ENCODE data around the gene ZNF688. TPM values are rescaled to one million over a fixed set of nuclear protein-coding genes. Genes with fewer than 3 reads are reported as not detected.
A peak's percentile ranks its signal among the peaks of the same experiment; 100 is the strongest.

The ZNF688 gene
- total and polyA plus RNA-seq, 9 of the 15 experiments (the other 6 are each of a cell fraction or from before 2014, with no cell fraction given), result 0.48 to 12.9 (median 4.5) TPM

DNA sequence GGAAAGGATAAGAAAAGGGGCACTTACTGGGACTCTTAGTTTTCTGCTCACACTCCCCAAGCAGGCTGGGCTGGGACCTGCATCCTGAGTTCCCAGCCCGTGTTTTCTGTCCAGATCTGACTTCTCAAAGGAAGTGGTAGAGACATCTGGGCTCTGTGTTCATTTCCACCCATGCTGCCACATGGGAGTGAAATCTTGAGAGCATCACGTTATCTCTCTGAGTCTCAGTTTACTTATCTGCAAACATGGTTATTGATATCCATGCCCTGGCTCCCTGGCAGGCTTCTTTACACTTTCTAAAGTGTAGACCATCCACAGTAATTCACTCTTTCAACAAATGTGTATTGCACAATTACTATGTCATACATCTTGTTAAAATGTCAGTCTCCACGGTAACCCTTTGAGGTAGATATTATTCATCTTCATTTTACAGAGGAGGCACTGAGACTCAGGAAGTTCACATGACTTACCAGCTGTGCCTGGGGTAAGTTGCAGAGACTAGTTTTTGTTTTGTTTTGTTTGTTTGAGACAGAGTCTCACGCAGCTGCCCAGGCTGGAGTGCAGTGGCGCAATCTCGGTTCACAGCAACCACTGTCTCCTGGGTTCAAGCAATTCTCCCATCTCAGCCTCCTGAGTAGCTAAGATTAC is 3.4 kb downstream of the ZNF688 start (continued):
- TF ChIP-seq SOX6 (IDR thresholded peaks at IDR 0.05) (no peak), CBFA2T3 (IDR thresholded peaks at IDR 0.05) (0 out of 2 replicates have a peak, but pooled peaks have one; percentile 7), ZNF551 (CRISPR knock-in tag; IDR thresholded peaks at IDR 0.05) (no peak), MAZ (CRISPR knock-in tag; conservative IDR thresholded peaks at IDR 0.05 in 1 of 2, IDR thresholded peaks at IDR 0.05 in 1 of 2) (no peak), EWSR1 (IDR thresholded peaks at IDR 0.05; ENCODE audit: borderline replicate concordance, low read depth, partially characterized antibody) (no peak), MTA3 (IDR thresholded peaks at IDR 0.05; ENCODE audit: borderline replicate concordance) (no peak), TRIM24 (IDR thresholded peaks at IDR 0.05) (no peak), U2AF1 (optimal IDR thresholded peaks at IDR 0.05; ENCODE audit: low read depth, low read length) (no peak)

DNA sequence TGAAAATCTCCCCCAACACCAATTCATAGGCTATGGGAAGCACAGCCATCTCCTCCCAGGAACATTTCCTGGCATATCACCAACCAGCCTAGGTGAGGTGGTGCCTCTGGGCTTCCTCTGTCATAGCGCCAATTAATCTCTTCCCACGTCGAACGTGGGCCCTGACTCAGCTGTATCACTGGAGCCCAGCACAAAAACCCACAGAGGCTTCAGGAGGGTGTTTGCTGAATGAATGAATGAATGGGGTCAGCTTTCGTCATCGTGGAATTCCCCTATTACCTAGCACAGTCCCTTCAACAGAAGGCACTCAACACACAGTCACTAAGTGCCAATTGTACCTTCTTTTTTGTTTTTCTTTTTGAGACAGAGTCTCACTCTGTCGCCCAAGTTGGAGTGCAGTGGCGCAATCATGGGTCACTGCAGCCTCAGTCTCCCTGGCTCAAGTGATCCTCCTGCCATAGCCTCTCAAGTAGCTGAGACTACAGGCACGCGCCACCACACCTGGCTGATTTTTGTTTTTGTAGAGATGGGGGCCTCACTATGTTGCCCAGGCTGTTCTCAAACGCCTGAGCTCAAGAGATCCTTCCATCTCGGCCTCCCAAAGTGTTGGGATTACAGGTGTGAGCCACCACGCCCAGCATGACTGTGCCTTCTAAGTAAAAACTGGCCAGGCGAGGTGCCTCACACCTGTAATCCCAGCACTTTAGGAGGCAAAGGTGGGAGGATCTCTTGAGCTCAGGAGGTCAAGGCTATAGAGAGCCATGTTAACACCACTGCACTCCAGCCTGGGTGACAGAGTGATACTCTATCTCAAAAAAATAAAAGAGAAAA is 4.1 kb downstream of the ZNF688 start:
- no peak for FAIRE-seq
- TF ChIP-seq ZNF766 (CRISPR knock-in tag; conservative IDR thresholded peaks at IDR 0.05) (no peak), NCOA6 (IDR thresholded peaks at IDR 0.05) (no peak), NFIC (IDR thresholded peaks at IDR 0.05) (0 out of 2 replicates have a peak, but pooled peaks have one; percentile 6), POLR3A (IDR thresholded peaks at IDR 0.05; ENCODE audit: borderline replicate concordance, extremely low read depth, insufficient read depth, insufficient read length) (no peak), ZNF589 (CRISPR knock-in tag; IDR thresholded peaks at IDR 0.05; ENCODE audit: low read depth) (no peak), ZNF24 (IDR thresholded peaks at IDR 0.05) (peak; percentile 57; the same call in 1 of the 2 replicates), NFATC3 (IDR thresholded peaks at IDR 0.05) (no peak)
- no peaks in the 10 kb centered on the region for H3K9me3 ChIP-seq (replicated peaks; ENCODE audit: control insufficient read depth, insufficient read depth, low read depth, low read length)
- H3K36me3 ChIP-seq (ENCODE audit: control insufficient read depth, insufficient read depth, low read length), result no peaks in the 10 kb centered on the region
- no TSS peak for BruUV-seq (replicated peaks)
- peaks cover 8% of the 10 kb centered on the region for H3K79me2 ChIP-seq (ENCODE audit: control insufficient read depth, insufficient read depth, low read length)
- H3K4me3 ChIP-seq, result no peak overlapping the region
- intact Hi-C loops (cut with micrococcal nuclease), result no loop called here
- ATAC-seq, result no peak
- no peak overlapping the region for H3K27ac ChIP-seq (ENCODE audit: extremely low read depth, low read depth, low read length)
- WGBS (ENCODE audit: insufficient coverage, low coverage, missing lambda C conversion rate), result 58% methylated on average over 14 of the region's 14 CpGs
- CTCF ChIA-PET (ENCODE audit: low intra/inter-chr PET ratio), result no interaction called here
- no peak for DNase-seq (ENCODE audit: extremely low read depth in 1 of 4, low spot score in 3 of 4)
- H3K27me3 ChIP-seq (ENCODE audit: control insufficient read depth in 2 of 2, insufficient read depth in 2 of 2, low read length in 2 of 2), result no peaks in the 10 kb centered on the region
- no peak overlapping the region for H3K4me2 ChIP-seq (ENCODE audit: insufficient read depth, low read length)
- H4K20me1 ChIP-seq (replicated peaks; ENCODE audit: control insufficient read depth, insufficient read depth, low read length), result no peaks in the 10 kb centered on the region
- no peak overlapping the region for H3K9ac ChIP-seq (ENCODE audit: insufficient read depth in 1 of 2, low read depth in 2 of 2, low read length in 2 of 2)
- peaks cover 11 to 25% of the 10 kb centered on the region in 2 experiments for H3K4me1 ChIP-seq (replicated peaks in 1 of 2; ENCODE audit: control insufficient read depth in 2 of 2, insufficient read depth in 2 of 2, low read length in 2 of 2)
- POLR2A ChIA-PET, result interaction anchor here (0.9 to 1.7 kb wide), 5 partner anchors 10 to 137 kb away, joined by 3 to 9 read pairs (median 4); partner anchors contain the start of genes DCTPP1 and ZNF747
- in situ Hi-C loops (cut with MboI), result no loop called here
- no peaks in the 10 kb centered on the region for H3K9me1 ChIP-seq (ENCODE audit: control insufficient read depth, insufficient read depth, low read length)
- no peak overlapping the region for H2AFZ ChIP-seq (ENCODE audit: low read depth, low read length)
